H9 (cell line): ENCODE data around the gene NENF. TPM values are rescaled to one million over a fixed set of nuclear protein-coding genes. Genes with fewer than 3 reads are reported as not detected.

Source experiments
- DNase-seq: peaks from one replicate; pipeline ENCODE4 v3.0.0-alpha.2; 2017
- H2AFZ ChIP-seq: one replicate; pipeline ENCODE4 v1.6.1; 2013; ENCODE audit warnings: mild to moderate bottlenecking, low read length, control low read depth, moderate library complexity
- H2AK5ac ChIP-seq: 2 replicates; pipeline ENCODE4 v1.6.1; 2013; ENCODE audit warnings: low read length, control low read depth, mixed read lengths; ENCODE audit not compliant: insufficient read length
- H2BK120ac ChIP-seq: one replicate; pipeline ENCODE4 v1.6.1; 2013; ENCODE audit warnings: low read depth, mild to moderate bottlenecking, low read length, control low read depth, inconsistent platforms; ENCODE audit not compliant: poor library complexity, severe bottlenecking
- H2BK12ac ChIP-seq: 2 replicates; pipeline ENCODE4 v1.6.1; 2013; ENCODE audit warnings: low read length, control low read depth, mixed read lengths, low read depth; ENCODE audit not compliant: insufficient read length
- H2BK15ac ChIP-seq: 2 replicates; pipeline ENCODE4 v1.6.1; 2013; ENCODE audit warnings: low read depth, low read length, control low read depth
- H2BK20ac ChIP-seq: one replicate; pipeline ENCODE4 v1.6.1; 2013; ENCODE audit warnings: low read depth, mild to moderate bottlenecking, low read length, control low read depth, inconsistent platforms; ENCODE audit not compliant: poor library complexity, severe bottlenecking
- H2BK5ac ChIP-seq: 2 replicates; pipeline ENCODE4 v1.6.1; 2013; ENCODE audit warnings: low read length, control low read depth, mixed read lengths; ENCODE audit not compliant: insufficient read length
- H3K14ac ChIP-seq: 2 replicates; pipeline ENCODE4 v1.6.1; 2013; ENCODE audit warnings: low read length, control low read depth; ENCODE audit not compliant: insufficient read depth
- H3K18ac ChIP-seq: 2 replicates; pipeline ENCODE4 v1.6.1; 2013; ENCODE audit warnings: low read depth, mild to moderate bottlenecking, mixed read lengths, low read length, control low read depth; ENCODE audit not compliant: insufficient read length
- H3K23ac ChIP-seq: 2 replicates; pipeline ENCODE4 v1.6.1; 2013; ENCODE audit warnings: low read length, control low read depth, mixed read lengths, low read depth; ENCODE audit not compliant: insufficient read length
- H3K23me2 ChIP-seq: 2 replicates; pipeline ENCODE4 v1.6.1; 2013; ENCODE audit warnings: low read depth, mild to moderate bottlenecking, mixed read lengths, low read length, control low read depth; ENCODE audit not compliant: insufficient read length, poor library complexity, severe bottlenecking
- H3K27ac ChIP-seq: 2 replicates; pipeline ENCODE4 v1.5.1; 2013; ENCODE audit warnings: low read length, control low read depth, mixed read lengths, low read depth; ENCODE audit not compliant: insufficient read length
- H3K27me3 ChIP-seq: 2 replicates; pipeline ENCODE4 v1.6.1; 2013; ENCODE audit warnings: low read length, control low read depth, inconsistent platforms; ENCODE audit not compliant: insufficient read depth
- H3K4ac ChIP-seq: 2 replicates; pipeline ENCODE4 v1.6.1; 2013; ENCODE audit warnings: low read depth, mild to moderate bottlenecking, control low read depth, inconsistent platforms, low read length, moderate library complexity
- H3K4me1 ChIP-seq: 2 replicates; pipeline ENCODE4 v1.6.1; 2013; ENCODE audit warnings: low read length, control low read depth, inconsistent platforms; ENCODE audit not compliant: insufficient read depth
- H3K4me2 ChIP-seq: 2 replicates; pipeline ENCODE4 v1.6.1; 2013; ENCODE audit warnings: low read length, control low read depth, mixed read lengths; ENCODE audit not compliant: insufficient read length, insufficient read depth
- H3K56ac ChIP-seq: 2 replicates; pipeline ENCODE4 v1.6.1; 2013; ENCODE audit warnings: low read depth, mild to moderate bottlenecking, mixed read lengths, low read length, control low read depth; ENCODE audit not compliant: insufficient read length
- H3K79me1 ChIP-seq: 2 replicates; pipeline ENCODE4 v1.6.1; 2013; ENCODE audit warnings: low read depth, mild to moderate bottlenecking, moderate library complexity, low read length, control low read depth, inconsistent platforms; ENCODE audit not compliant: insufficient read depth, poor library complexity, severe bottlenecking
- H3K79me2 ChIP-seq: 2 replicates; pipeline ENCODE4 v1.6.1; 2013; ENCODE audit warnings: low read length, control low read depth, inconsistent platforms; ENCODE audit not compliant: insufficient read depth
- H3K9ac ChIP-seq: 2 replicates; pipeline ENCODE4 v1.6.1; 2013; ENCODE audit warnings: low read length, control low read depth, mixed read lengths; ENCODE audit not compliant: insufficient read length; ENCODE audit errors: extremely low read depth
- H3K9me3 ChIP-seq: one replicate; pipeline ENCODE4 v1.6.1; 2013; ENCODE audit warnings: low read depth, low read length, inconsistent platforms; ENCODE audit not compliant: control insufficient read depth
- H3T11ph ChIP-seq: one replicate; pipeline ENCODE4 v1.6.1; 2013; ENCODE audit warnings: mild to moderate bottlenecking, low read length, control low read depth, inconsistent platforms
- H4K20me1 ChIP-seq: one replicate; pipeline ENCODE4 v1.6.1; 2013; ENCODE audit not compliant: control insufficient read depth, insufficient read length, insufficient read depth
- H4K5ac ChIP-seq: 2 replicates; pipeline ENCODE4 v1.6.1; 2013; ENCODE audit warnings: low read depth, mild to moderate bottlenecking, mixed read lengths, low read length, control low read depth; ENCODE audit not compliant: insufficient read length
- H4K8ac ChIP-seq: replicated peaks from 2 replicates; pipeline ENCODE4 v1.6.1; 2013; ENCODE audit warnings: low read length, control low read depth, mixed read lengths, low read depth; ENCODE audit not compliant: insufficient read length
- H4K91ac ChIP-seq: 2 replicates; pipeline ENCODE4 v1.6.1; 2013; ENCODE audit warnings: low read depth, mild to moderate bottlenecking, moderate library complexity, mixed read lengths, low read length, control low read depth; ENCODE audit not compliant: insufficient read length
- H3K27ac Mint-ChIP-seq, 3 experiments: 2 replicates in 2 of 3; 3 replicates in 1 of 3; pipeline ENCODE4 v1.8.0; 2020 to 2021; ENCODE audit warnings: mixed read lengths in 3 of 3, mild to moderate bottlenecking in 1 of 3, moderate library complexity in 1 of 3
- H3K27me3 Mint-ChIP-seq: 2 replicates; pipeline ENCODE4 v1.8.0; 2021; ENCODE audit warnings: low read depth, mild to moderate bottlenecking, moderate library complexity, mixed read lengths
- H3K36me3 Mint-ChIP-seq, 3 experiments: 2 replicates in 2 of 3; 3 replicates in 1 of 3; pipeline ENCODE4 v1.8.0; 2020 to 2021; ENCODE audit warnings: low read depth in 3 of 3, mixed read lengths in 3 of 3; ENCODE audit not compliant: insufficient read depth in 1 of 3
- H3K4me1 Mint-ChIP-seq, 2 experiments: 2 replicates each; pipeline ENCODE4 v1.8.0; 2020; ENCODE audit warnings: mixed read lengths in 2 of 2
- H3K4me3 Mint-ChIP-seq, 2 experiments: 2 replicates in 1 of 2; 3 replicates in 1 of 2; pipeline ENCODE4 v1.8.0; 2020 to 2021; ENCODE audit warnings: mild to moderate bottlenecking in 2 of 2, mixed read lengths in 2 of 2, moderate library complexity in 1 of 2
- H3K9me3 Mint-ChIP-seq, 2 experiments: 2 replicates in 1 of 2; 3 replicates in 1 of 2; pipeline ENCODE4 v1.8.0; 2020; ENCODE audit warnings: mild to moderate bottlenecking in 2 of 2, mixed read lengths in 2 of 2, moderate library complexity in 1 of 2
- WGBS: extraction: QIAGEN DNeasy Blood & Tissue Kit; methylation state at CpG from one replicate; pipeline ENCODE4 v1.1.7; 2013; ENCODE audit warnings: missing lambda C conversion rate, low lambda C conversion rate, mixed read lengths; ENCODE audit not compliant: insufficient read length; ENCODE audit errors: extremely low coverage; 5-methylcytosine and 5-hydroxymethylcytosine counted together
- total RNA-seq: library from RNA; stranded (reverse); gene quantifications from 2 replicates; pipeline ENCODE4 v1.2.1, GENCODE V29; 2021
- TF ChIP-seq, protein P1 (sequence below): fragments of 200-600 bp; sonication (generic); conservative IDR thresholded peaks from 3 replicates; pipeline ENCODE4 v1.8.0; 2021; ENCODE audit warnings: antibody characterized with exemption, mild to moderate bottlenecking

The NENF gene
- total RNA-seq, 1 experiment from 2014 or later: 28.3 TPM

DNA sequence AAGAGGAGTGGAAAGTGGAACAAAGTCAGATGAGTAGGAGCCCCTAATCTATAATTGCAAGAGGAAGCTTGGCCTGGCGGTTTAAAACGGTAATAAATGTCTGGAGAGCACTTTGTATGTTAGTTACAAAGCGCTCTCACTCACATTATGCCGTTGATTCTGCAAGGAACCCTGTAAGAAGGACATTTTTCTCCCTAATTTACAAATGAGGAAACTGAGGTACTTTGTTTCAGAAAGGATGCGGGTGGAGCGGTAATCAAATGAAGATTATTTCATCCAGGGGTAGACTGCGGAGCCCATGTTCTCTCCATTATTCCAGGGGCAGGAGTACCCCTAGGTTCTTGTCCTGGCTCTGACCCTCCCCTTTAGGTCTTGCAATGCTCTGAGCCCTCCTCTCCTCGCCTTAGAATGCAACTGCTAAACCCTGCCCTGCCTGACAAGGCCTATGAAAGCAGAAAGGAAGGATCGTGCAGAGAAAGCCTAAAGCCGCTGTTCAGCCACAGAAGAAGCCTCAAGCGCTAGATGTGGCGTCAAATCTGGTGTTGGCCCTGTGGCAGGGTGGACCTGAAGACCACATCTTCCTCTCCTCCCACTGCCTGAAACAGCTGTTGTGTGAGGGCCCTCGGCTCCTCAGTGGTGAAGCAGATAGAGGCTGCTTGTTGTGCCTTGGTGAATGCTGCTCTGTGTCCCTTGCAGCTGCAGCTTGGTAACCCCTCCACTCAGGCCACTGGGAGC is 17.4 kb upstream of the NENF start:
- Histone ChIP-seq H3K14ac (no peak overlapping the region), H2BK20ac (no peak overlapping the region), H4K91ac (no peak overlapping the region), H2BK120ac (no peak overlapping the region), H3K27ac (no peak overlapping the region), H2BK5ac (no peak overlapping the region), H3K23me2 (peaks cover 6% of the 10 kb centered on the region), H2AK5ac (no peak overlapping the region), H3K56ac (no peak overlapping the region), H2AFZ (no peak overlapping the region), H3K27me3 (no peaks in the 10 kb centered on the region), H3K79me1 (no peaks in the 10 kb centered on the region), H3K18ac (no peak overlapping the region), H3K79me2 (peaks cover 4% of the 10 kb centered on the region; the same call in 1 of the 2 replicates), H4K8ac (no peak overlapping the region), H2BK12ac (no peak overlapping the region), H3K9ac (no peak overlapping the region), H4K5ac (no peak overlapping the region), H3K4me1 (no peaks in the 10 kb centered on the region; the same call in 1 of the 2 replicates), H4K20me1 (no peaks in the 10 kb centered on the region), H3K4ac (no peak overlapping the region), H3K23ac (no peak overlapping the region), H3K4me2 (no peak overlapping the region), H3T11ph (no peak overlapping the region), H3K9me3 (no peaks in the 10 kb centered on the region), H2BK15ac (no peak overlapping the region)
- Mint-ChIP-seq H3K9me3 (no peaks in the 10 kb centered on the region), H3K4me3 (peak overlapping the region; percentile 93 to 95), H3K27me3 (peaks cover 9% of the 10 kb centered on the region), H3K4me1 (peaks cover 25 to 31% of the 10 kb centered on the region in 2 experiments), H3K36me3 (peaks cover 15 to 25% (median 20%) of the 10 kb centered on the region in 3 experiments), H3K27ac (peak overlapping the region in 1 of 3 experiments; percentile 20; a peak in 1 of 7 replicates)
- peak; percentile 32 for DNase-seq
- TF ChIP-seq, protein P1, sequence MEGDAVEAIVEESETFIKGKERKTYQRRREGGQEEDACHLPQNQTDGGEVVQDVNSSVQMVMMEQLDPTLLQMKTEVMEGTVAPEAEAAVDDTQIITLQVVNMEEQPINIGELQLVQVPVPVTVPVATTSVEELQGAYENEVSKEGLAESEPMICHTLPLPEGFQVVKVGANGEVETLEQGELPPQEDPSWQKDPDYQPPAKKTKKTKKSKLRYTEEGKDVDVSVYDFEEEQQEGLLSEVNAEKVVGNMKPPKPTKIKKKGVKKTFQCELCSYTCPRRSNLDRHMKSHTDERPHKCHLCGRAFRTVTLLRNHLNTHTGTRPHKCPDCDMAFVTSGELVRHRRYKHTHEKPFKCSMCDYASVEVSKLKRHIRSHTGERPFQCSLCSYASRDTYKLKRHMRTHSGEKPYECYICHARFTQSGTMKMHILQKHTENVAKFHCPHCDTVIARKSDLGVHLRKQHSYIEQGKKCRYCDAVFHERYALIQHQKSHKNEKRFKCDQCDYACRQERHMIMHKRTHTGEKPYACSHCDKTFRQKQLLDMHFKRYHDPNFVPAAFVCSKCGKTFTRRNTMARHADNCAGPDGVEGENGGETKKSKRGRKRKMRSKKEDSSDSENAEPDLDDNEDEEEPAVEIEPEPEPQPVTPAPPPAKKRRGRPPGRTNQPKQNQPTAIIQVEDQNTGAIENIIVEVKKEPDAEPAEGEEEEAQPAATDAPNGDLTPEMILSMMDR: 0 out of 3 replicates have a peak, but pooled peaks have one; percentile 3
- no CpG with 5 or more reads among the region's 13 CpGs for WGBS
